NCI-H82 treated with DMSO at 0.1 percent for 48 hours (cell line): ENCODE measurements around the gene PTPRK.

Source experiments
- DNase-seq: peaks from one replicate; lab custom pipeline; 2025; ENCODE audit not compliant: unreplicated experiment; lab: John Stamatoyannopoulos, UW

Gene PTPRK

GRCh38 chr6:128156321-128157111, 363.9 kb downstream of the PTPRK start:
- DNase-seq, result no peak

- DNase-seq, result no peak
Measured at GRCh38 chr6:128155826-128156225, 364.6 kb downstream of the PTPRK start.

GRCh38 chr6:128152551-128152950, 367.8 kb downstream of the PTPRK start:
- no peak for DNase-seq

GRCh38 chr6:128150376-128150775, 370.0 kb downstream of the PTPRK start:
- no peak for DNase-seq

GRCh38 chr6:128149796-128150195, 370.6 kb downstream of the PTPRK start:
- no peak for DNase-seq

GRCh38 chr6:128144320-128144719, 376.1 kb downstream of the PTPRK start:
- DNase-seq, result no peak

- DNase-seq, result no peak
Measured at GRCh38 chr6:128141932-128142331, 378.5 kb downstream of the PTPRK start.

- DNase-seq, result no peak
Measured at GRCh38 chr6:128139519-128139918, 380.9 kb downstream of the PTPRK start.

- no peak for DNase-seq
Measured at GRCh38 chr6:128138694-128139093, 381.7 kb downstream of the PTPRK start.

GRCh38 chr6:128135325-128135724, 385.1 kb downstream of the PTPRK start:
- no peak for DNase-seq

GRCh38 chr6:128131566-128131965, 388.8 kb downstream of the PTPRK start:
- DNase-seq, result no peak

GRCh38 chr6:128131036-128131435, 389.4 kb downstream of the PTPRK start:
- DNase-seq, result no peak

- DNase-seq, result no peak
Measured at GRCh38 chr6:128129679-128130078, 390.7 kb downstream of the PTPRK start.

GRCh38 chr6:128127650-128128049, 392.7 kb downstream of the PTPRK start:
- DNase-seq, result no peak

- no peak for DNase-seq
Measured at GRCh38 chr6:128124713-128125112, 395.7 kb downstream of the PTPRK start.

- DNase-seq, result no peak
Measured at GRCh38 chr6:128121610-128122009, 398.8 kb downstream of the PTPRK start.

GRCh38 chr6:128121190-128121589, 399.2 kb downstream of the PTPRK start:
- DNase-seq, result no peak

- no peak for DNase-seq
Measured at GRCh38 chr6:128118401-128118800, 402.0 kb downstream of the PTPRK start.

GRCh38 chr6:128117916-128118315, 402.5 kb downstream of the PTPRK start:
- no peak for DNase-seq

GRCh38 chr6:128114164-128114563, 406.2 kb downstream of the PTPRK start:
- DNase-seq, result no peak

- no peak for DNase-seq
Measured at GRCh38 chr6:128112494-128112893, 407.9 kb downstream of the PTPRK start.

- DNase-seq, result no peak
Measured at GRCh38 chr6:128111096-128111495, 409.3 kb downstream of the PTPRK start.

GRCh38 chr6:128107682-128108081, 412.7 kb downstream of the PTPRK start:
- DNase-seq, result no peak
